AG09319 (cell line): ENCODE measurements around the gene CADM2.

Source experiments
- DNase-seq: peaks from one replicate; pipeline ENCODE4 v3.0.0-alpha.2; 2010; ENCODE audit warnings: low read depth; ENCODE audit errors: extremely low read depth
- TF ChIP-seq, protein P1 (sequence below): IDR thresholded peaks from 2 replicates; pipeline ENCODE4 v1.5.1; 2011; ENCODE audit warnings: low read depth, mild to moderate bottlenecking, inconsistent platforms, low read length, moderate library complexity

CADM2 gene

DNA sequence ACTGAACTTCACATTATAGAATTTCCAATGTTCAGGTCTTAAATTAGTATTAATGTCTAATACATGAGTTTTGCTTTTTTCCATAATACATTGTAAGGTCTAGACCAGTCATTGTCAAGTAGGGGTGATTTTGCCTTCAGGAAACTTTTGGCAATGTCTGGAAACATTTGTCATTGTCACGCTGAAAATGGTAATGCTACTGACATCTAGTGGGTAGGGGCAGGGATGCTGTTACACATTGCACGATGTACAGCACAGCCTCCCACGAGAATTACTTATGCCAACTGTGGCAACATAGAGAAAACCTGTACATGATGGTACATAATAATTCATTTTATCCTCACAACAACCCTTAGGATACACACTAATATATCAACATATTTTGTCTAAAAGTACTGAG, 384.1 kb downstream of the CADM2 start:
- TF ChIP-seq, protein P1, sequence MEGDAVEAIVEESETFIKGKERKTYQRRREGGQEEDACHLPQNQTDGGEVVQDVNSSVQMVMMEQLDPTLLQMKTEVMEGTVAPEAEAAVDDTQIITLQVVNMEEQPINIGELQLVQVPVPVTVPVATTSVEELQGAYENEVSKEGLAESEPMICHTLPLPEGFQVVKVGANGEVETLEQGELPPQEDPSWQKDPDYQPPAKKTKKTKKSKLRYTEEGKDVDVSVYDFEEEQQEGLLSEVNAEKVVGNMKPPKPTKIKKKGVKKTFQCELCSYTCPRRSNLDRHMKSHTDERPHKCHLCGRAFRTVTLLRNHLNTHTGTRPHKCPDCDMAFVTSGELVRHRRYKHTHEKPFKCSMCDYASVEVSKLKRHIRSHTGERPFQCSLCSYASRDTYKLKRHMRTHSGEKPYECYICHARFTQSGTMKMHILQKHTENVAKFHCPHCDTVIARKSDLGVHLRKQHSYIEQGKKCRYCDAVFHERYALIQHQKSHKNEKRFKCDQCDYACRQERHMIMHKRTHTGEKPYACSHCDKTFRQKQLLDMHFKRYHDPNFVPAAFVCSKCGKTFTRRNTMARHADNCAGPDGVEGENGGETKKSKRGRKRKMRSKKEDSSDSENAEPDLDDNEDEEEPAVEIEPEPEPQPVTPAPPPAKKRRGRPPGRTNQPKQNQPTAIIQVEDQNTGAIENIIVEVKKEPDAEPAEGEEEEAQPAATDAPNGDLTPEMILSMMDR = no peak
- DNase-seq = no peak

DNA sequence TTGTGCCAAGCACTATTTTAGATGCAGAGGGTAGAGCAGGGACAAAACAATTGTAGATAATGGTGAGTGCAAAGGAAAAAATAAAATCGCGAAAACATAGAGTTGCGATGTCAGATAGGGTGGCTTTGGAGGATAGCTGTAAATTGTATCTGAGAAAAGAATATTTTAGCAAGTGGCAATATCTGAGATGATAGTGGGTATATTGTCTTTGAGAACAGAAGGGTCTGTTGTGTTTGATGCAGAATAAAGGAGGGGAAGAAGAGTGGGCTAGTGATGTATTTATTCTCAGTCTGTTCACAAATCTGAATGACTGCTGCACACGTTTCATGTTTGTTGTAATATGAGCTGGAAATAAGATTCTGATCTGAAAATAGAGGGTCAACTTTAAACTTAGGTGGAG, 396.8 kb downstream of the CADM2 start:
- DNase-seq = no peak
- TF ChIP-seq, protein P1 = no peak

DNA sequence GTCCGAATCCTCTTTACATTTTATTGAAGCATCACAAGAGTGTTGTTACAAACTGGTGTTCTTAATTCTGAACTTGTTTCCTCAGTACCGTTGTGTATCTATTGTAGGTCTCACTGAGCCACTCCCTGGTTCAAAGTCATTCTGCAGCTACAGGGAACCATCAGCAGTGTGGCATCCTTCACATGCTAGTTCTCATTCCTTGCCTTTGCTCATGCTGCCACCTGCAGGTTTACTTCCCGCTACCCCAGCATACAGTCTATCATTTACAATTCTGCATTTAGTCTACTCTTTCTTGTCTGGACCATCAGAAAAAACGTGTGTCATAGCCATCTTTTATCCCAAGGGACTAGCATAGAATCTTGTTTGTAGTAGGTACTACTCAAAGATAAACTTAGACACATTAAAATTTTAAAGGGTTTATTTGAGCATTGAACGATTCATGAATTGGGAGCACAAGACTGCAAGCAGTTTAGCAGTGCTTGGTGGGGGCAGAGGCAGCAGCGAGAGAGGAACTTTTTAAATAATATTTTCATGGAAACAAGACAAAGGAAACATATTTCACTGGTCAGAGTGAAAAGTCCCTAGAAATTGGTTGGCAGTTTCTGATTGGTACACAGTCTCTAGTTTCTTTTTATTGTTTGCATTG, 402.1 kb downstream of the CADM2 start:
- TF ChIP-seq, protein P1 = no peak
- DNase-seq = no peak

DNA sequence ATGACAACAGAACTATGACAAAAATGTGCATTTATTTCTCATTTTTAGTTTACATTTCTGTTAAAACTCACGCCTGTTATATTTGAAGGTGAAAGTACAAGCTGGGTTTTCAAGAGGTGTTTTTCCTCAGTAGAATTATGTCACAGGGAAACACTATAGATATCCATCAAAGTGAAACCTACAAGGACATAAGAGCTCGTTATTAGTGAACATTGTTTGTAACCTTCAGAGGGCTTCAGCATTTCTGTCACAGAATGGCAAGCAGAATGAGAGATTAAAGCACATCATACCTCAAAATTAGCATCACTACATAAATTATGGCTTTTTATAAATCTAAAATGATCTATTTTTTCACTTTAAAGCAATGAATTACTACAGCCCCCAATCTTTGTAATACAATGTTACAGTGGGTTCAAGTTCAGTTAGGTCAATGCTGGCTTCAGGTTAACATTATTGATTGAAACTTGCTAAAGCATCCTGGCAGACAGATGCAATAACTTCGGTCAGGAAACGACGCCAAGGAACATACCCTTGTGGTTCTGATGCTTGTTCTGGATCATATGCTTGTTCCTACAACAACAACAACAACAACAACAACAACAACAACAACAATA, 405.6 kb downstream of the CADM2 start:
- DNase-seq = no peak
- TF ChIP-seq, protein P1 = no peak

DNA sequence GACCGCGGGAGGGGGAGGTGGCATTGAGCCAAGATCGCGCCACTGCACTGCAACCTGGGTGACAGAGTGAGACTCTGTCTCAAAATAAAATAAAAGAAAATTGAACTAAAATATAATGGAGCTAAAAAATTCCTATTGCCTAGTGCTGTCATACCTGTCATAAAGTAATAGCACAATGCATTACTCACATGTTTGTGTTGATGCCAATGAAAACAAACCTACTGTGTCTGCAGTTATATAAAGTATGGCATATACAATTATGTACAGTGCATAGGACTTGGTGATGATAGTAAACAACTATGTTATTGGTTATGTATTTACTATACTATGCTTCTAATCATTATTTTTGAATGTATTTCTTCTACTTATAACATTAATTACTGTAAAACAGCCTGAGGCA, 411.6 kb downstream of the CADM2 start:
- DNase-seq = no peak
- TF ChIP-seq, protein P1 = no peak

DNA sequence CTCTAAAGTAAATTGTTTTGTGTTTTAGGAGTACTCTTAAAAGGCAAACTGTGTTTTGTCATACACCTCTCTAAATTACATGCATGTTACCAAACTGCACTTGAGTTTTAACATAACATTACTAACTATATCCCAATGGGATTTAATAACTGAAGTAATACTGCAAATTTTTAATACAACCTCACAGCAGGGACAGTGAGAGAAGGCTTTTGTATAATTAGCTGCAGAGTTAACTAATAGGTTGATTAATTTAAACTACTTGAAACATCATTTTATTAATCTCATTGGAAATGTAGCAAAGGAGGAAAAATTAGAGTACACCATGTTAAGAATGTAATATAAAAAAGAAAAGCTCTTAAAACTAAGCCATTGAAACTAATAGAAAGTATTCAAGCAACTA, 417.3 kb downstream of the CADM2 start:
- TF ChIP-seq, protein P1 = no peak
- no peak for DNase-seq

DNA sequence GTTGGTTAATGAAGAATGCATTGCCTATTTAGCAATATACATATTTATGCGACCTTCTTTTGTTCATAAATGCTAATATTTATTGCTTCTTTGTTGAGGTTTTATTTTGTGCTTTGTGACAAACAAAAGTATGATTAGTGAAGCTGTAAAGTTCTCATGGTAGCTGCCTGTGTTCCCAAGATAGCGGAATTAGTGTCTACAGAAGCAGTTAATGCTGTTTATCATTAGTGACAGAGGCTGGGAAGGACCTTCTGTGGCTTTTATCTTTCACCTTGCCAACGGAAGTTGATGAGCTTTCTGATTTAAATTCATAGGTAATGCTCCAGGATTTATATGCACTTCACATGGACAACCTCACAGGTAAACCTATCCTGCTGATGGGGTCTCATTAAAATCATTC, 418.3 kb downstream of the CADM2 start:
- TF ChIP-seq, protein P1 = no peak
- DNase-seq = no peak
